HEK293T (cell line): ENCODE results near the gene APLP2.

Experiments used
- CTCF ChIA-PET: fragments of 350-600 bp; formaldehyde crosslinking; extraction: SDS; loops from one replicate; lab custom pipeline; 2021; ENCODE audit warnings: antibody characterized with exemption, inconsistent platforms; lab: Yijun Ruan, JAX
- POLR2A ChIA-PET: fragments of 350-600 bp; formaldehyde crosslinking; extraction: SDS; loops from one replicate; lab custom pipeline; 2020; ENCODE audit warnings: antibody characterized with exemption, inconsistent platforms; lab: Yijun Ruan, JAX
- DNase-seq: peaks from one replicate; pipeline ENCODE4 v3.0.0; 2012; ENCODE audit warnings: mixed read lengths; ENCODE audit errors: extremely low spot score
- ARNT ChIP-seq: fragments of 450-650 bp; IDR thresholded peaks from 2 replicates; pipeline ENCODE4 v1.6.1; 2017; ENCODE audit warnings: mild to moderate bottlenecking
- BHLHE40 ChIP-seq: fragments of 450-650 bp; IDR thresholded peaks from 2 replicates; pipeline ENCODE4 v1.6.1; 2016; ENCODE audit warnings: mild to moderate bottlenecking, moderate library complexity, borderline replicate concordance
- CTBP1 ChIP-seq: fragments of 450-650 bp; IDR thresholded peaks from 2 replicates; pipeline ENCODE4 v1.6.1; 2016; ENCODE audit warnings: borderline replicate concordance
- ELF4 ChIP-seq: fragments of 450-650 bp; IDR thresholded peaks from 2 replicates; pipeline ENCODE4 v1.6.1; 2017; ENCODE audit warnings: antibody characterized with exemption
- FOXA1 ChIP-seq: fragments of 450-650 bp; IDR thresholded peaks from 2 replicates; pipeline ENCODE4 v1.6.1; 2016; ENCODE audit warnings: mild to moderate bottlenecking
- FOXK2 ChIP-seq: fragments of 450-650 bp; IDR thresholded peaks from 2 replicates; pipeline ENCODE4 v1.6.1; 2016; ENCODE audit warnings: mild to moderate bottlenecking
- FOXM1 ChIP-seq: fragments of 450-650 bp; IDR thresholded peaks from 2 replicates; pipeline ENCODE4 v1.6.1; 2017; ENCODE audit warnings: mild to moderate bottlenecking, borderline replicate concordance
- HDGF ChIP-seq: fragments of 450-650 bp; IDR thresholded peaks from 2 replicates; pipeline ENCODE4 v1.6.1; 2017; ENCODE audit warnings: antibody characterized with exemption, borderline replicate concordance
- L3MBTL2 ChIP-seq: fragments of 450-650 bp; conservative IDR thresholded peaks from 2 replicates; pipeline ENCODE4 v1.6.1; 2016; ENCODE audit warnings: mild to moderate bottlenecking
- LEF1 ChIP-seq: fragments of 450-650 bp; IDR thresholded peaks from 2 replicates; pipeline ENCODE4 v1.6.1; 2017; ENCODE audit warnings: mild to moderate bottlenecking, borderline replicate concordance
- NFRKB ChIP-seq: fragments of 450-650 bp; IDR thresholded peaks from 2 replicates; pipeline ENCODE4 v1.6.1; 2016; ENCODE audit warnings: mild to moderate bottlenecking, moderate library complexity
- PKNOX1 ChIP-seq: fragments of 450-650 bp; IDR thresholded peaks from 2 replicates; pipeline ENCODE4 v1.6.1; 2016
- SP1 ChIP-seq: fragments of 450-650 bp; IDR thresholded peaks from 2 replicates; pipeline ENCODE4 v1.6.1; 2017
- SUZ12 ChIP-seq: fragments of 450-650 bp; IDR thresholded peaks from 2 replicates; pipeline ENCODE4 v1.6.1; 2016; ENCODE audit warnings: mild to moderate bottlenecking
- TARDBP ChIP-seq: fragments of 450-650 bp; IDR thresholded peaks from 2 replicates; pipeline ENCODE4 v1.6.1; 2016
- ZNF384 ChIP-seq: fragments of 450-650 bp; IDR thresholded peaks from 2 replicates; pipeline ENCODE4 v1.6.1; 2016

Gene APLP2

GRCh38 chr11:130061017-130061416, 8.7 kb upstream of the APLP2 start:
- ChIA-PET CTCF (no interaction called here), POLR2A (no interaction called here)

GRCh38 chr11:130062026-130062425, 7.7 kb upstream of the APLP2 start:
- ChIA-PET CTCF (no interaction called here), POLR2A (no interaction called here)
- no peak for DNase-seq
- TF ChIP-seq SUZ12 (no peak), LEF1 (no peak), TARDBP (no peak), NFRKB (no peak), FOXA1 (no peak), ELF4 (no peak)

More at GRCh38 chr11:130061017-130061416, 8.7 kb upstream of the APLP2 start:
- TF ChIP-seq FOXK2 (no peak), LEF1 (no peak), SP1 (no peak), BHLHE40 (no peak), HDGF (no peak), FOXA1 (no peak), TARDBP (no peak), ELF4 (no peak), CTBP1 (no peak)
- no peak for DNase-seq

GRCh38 chr11:130063451-130063850, 6.2 kb upstream of the APLP2 start:
- POLR2A ChIA-PET = no interaction called here
- DNase-seq = no peak
- CTCF ChIA-PET = no interaction called here
- no peak for TF ChIP-seq TARDBP

- ChIA-PET POLR2A (no interaction called here), CTCF (no interaction called here)
- no peak for DNase-seq
- no peak for TF ChIP-seq HDGF
- TF ChIP-seq TARDBP = no peak
- no peak for TF ChIP-seq LEF1
- TF ChIP-seq PKNOX1 = no peak
- no peak for TF ChIP-seq ZNF384
- TF ChIP-seq NFRKB = no peak
- TF ChIP-seq SUZ12 = no peak
- TF ChIP-seq CTBP1 = no peak
- no peak for TF ChIP-seq FOXA1
- TF ChIP-seq SP1 = no peak
- no peak for TF ChIP-seq ELF4
These were observed 5.1 kb upstream of the APLP2 start for GRCh38 chr11:130064596-130064995.

GRCh38 chr11:130066338-130066737, 3.4 kb upstream of the APLP2 start:
- TF ChIP-seq PKNOX1 (no peak), ZNF384 (peak; percentile 91), FOXK2 (no peak), HDGF (no peak)
- no peak for DNase-seq
- ChIA-PET CTCF (interaction anchor here (0.7 kb wide), 1 partner anchor 66 kb away, joined by 5 read pairs; no protein-coding TSS in a partner anchor), POLR2A (interaction anchor here (1.7 kb wide), 1 partner anchor 64 kb away, joined by 7 read pairs; the partner anchor contains the start of gene PRDM10)

- ChIA-PET CTCF (no interaction called here), POLR2A (no interaction called here)
- TF ChIP-seq FOXM1 (no peak), PKNOX1 (no peak)
- DNase-seq = no peak
These were observed 1.1 kb upstream of the APLP2 start for GRCh38 chr11:130068546-130068985.

- ChIA-PET POLR2A (interaction anchor here (1.0 to 2.9 kb wide), 4 partner anchors 20 to 77 kb away, joined by 3 to 24 read pairs (median 6); partner anchors contain the start of gene PRDM10), CTCF (no interaction called here)
- TF ChIP-seq FOXA1 (no peak), HDGF (peak; percentile 75; the same call in 1 of the 2 replicates), SUZ12 (no peak), ARNT (no peak), L3MBTL2 (peak; percentile 83), CTBP1 (no peak), NFRKB (no peak), TARDBP (no peak)
- peak; percentile 23 for DNase-seq
These were observed 572 bp upstream of the APLP2 start for GRCh38 chr11:130068986-130069658.
